IMR-90 (cell line): Measurements from ENCODE around the gene KLRC1.

Source experiments
- POLR2A ChIP-seq: IDR thresholded peaks from 2 replicates; pipeline ENCODE4 v1.6.1; 2012; ENCODE audit warnings: mild to moderate bottlenecking, low read depth, low read length
- TF ChIP-seq, protein P1 (sequence below): conservative IDR thresholded peaks from 2 replicates; pipeline ENCODE4 v1.5.1; 2012; ENCODE audit warnings: mild to moderate bottlenecking, low read depth, low read length, improper control_type of control experiment
- TF ChIP-seq, protein P2 (sequence below): fragments of 150-350 bp; IDR thresholded peaks from 2 replicates; pipeline ENCODE4 v1.6.1; 2017; ENCODE audit warnings: mild to moderate bottlenecking, antibody characterized with exemption, low read length, low read depth

DNA sequence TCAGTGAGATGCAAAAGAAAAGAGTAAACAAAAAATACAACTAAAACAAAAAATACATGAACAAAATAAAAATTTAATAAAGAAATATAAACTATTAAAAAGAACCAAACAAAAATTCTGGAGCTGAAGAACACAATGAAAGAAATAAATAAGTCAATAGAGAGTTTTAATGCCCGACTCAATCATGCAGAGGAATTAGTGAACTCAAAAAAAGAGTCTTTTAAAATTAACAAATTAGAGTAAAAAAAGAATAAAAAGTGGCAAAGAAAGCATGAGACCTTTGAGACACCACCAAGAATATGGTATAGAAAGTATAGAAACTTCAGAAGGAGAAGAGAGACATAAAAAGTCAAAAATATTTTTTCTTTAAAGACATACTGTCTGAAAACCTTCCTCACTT, 2.6 kb upstream of the KLRC1 start:
- TF ChIP-seq, protein P1, sequence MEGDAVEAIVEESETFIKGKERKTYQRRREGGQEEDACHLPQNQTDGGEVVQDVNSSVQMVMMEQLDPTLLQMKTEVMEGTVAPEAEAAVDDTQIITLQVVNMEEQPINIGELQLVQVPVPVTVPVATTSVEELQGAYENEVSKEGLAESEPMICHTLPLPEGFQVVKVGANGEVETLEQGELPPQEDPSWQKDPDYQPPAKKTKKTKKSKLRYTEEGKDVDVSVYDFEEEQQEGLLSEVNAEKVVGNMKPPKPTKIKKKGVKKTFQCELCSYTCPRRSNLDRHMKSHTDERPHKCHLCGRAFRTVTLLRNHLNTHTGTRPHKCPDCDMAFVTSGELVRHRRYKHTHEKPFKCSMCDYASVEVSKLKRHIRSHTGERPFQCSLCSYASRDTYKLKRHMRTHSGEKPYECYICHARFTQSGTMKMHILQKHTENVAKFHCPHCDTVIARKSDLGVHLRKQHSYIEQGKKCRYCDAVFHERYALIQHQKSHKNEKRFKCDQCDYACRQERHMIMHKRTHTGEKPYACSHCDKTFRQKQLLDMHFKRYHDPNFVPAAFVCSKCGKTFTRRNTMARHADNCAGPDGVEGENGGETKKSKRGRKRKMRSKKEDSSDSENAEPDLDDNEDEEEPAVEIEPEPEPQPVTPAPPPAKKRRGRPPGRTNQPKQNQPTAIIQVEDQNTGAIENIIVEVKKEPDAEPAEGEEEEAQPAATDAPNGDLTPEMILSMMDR: no peak
- TF ChIP-seq, protein P2, sequence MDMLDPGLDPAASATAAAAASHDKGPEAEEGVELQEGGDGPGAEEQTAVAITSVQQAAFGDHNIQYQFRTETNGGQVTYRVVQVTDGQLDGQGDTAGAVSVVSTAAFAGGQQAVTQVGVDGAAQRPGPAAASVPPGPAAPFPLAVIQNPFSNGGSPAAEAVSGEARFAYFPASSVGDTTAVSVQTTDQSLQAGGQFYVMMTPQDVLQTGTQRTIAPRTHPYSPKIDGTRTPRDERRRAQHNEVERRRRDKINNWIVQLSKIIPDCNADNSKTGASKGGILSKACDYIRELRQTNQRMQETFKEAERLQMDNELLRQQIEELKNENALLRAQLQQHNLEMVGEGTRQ: no peak
- TF ChIP-seq POLR2A: no peak
